ENCODE data around the gene PAXX. TPM values are rescaled to one million over a fixed set of nuclear protein-coding genes. Genes with fewer than 3 reads are reported as not detected.

PAXX gene
- total RNA-seq, 1 donor from 2014 or later, result 13.6 TPM

- no peak for DNase-seq
Observed at GRCh38 chr9:136968333-136969127, 23.7 kb upstream of the PAXX start.

GRCh38 chr9:136969150-136969549, 23.1 kb upstream of the PAXX start:
- no peak for DNase-seq

- DNase-seq, result no peak
Observed at GRCh38 chr9:136969774-136970173, 22.4 kb upstream of the PAXX start.

- DNase-seq, result no peak
Observed at GRCh38 chr9:136970361-136970760, 21.9 kb upstream of the PAXX start.

GRCh38 chr9:136971746-136972145, 20.5 kb upstream of the PAXX start:
- no peak for DNase-seq

- no peak for DNase-seq
Observed at GRCh38 chr9:136972335-136972734, 19.9 kb upstream of the PAXX start.

GRCh38 chr9:136972743-136973142, 19.5 kb upstream of the PAXX start:
- DNase-seq, result no peak

- no peak for DNase-seq
Observed at GRCh38 chr9:136973618-136974617, 18.3 kb upstream of the PAXX start.

GRCh38 chr9:136974817-136975535, 17.2 kb upstream of the PAXX start:
- DNase-seq, result no peak

- peak; percentile 59 for DNase-seq
Observed at GRCh38 chr9:136975644-136976043, 16.6 kb upstream of the PAXX start.

- peak; percentile 91 for DNase-seq
Observed at GRCh38 chr9:136977223-136977622, 15.0 kb upstream of the PAXX start, which contains the start of gene PTGDS. Gene PTGDS (plus strand): TSS chr9:136977504. CDS start chr9:136977579, 75 bp downstream.

GRCh38 chr9:136977649-136978072, 14.6 kb upstream of the PAXX start:
- DNase-seq, result no peak

GRCh38 chr9:136978073-136978864, 14.0 kb upstream of the PAXX start:
- DNase-seq, result peak; percentile 89

- no peak for DNase-seq
Observed at GRCh38 chr9:136978865-136979544, 13.2 kb upstream of the PAXX start.

GRCh38 chr9:136979769-136980587, 12.2 kb upstream of the PAXX start:
- no peak for DNase-seq

- no peak for DNase-seq
Observed at GRCh38 chr9:136980669-136981478, 11.3 kb upstream of the PAXX start.

- peak; percentile 56 for DNase-seq
Observed at GRCh38 chr9:136981588-136982231, 10.5 kb upstream of the PAXX start.
